HEK293T (cell line): Measurements from ENCODE around the gene MOK.

Experiments used
- ARNT ChIP-seq: fragments of 450-650 bp; IDR thresholded peaks from 2 replicates; pipeline ENCODE4 v1.6.1; 2017; ENCODE audit warnings: mild to moderate bottlenecking
- ELF4 ChIP-seq: fragments of 450-650 bp; IDR thresholded peaks from 2 replicates; pipeline ENCODE4 v1.6.1; 2017; ENCODE audit warnings: antibody characterized with exemption
- FOXA1 ChIP-seq: fragments of 450-650 bp; IDR thresholded peaks from 2 replicates; pipeline ENCODE4 v1.6.1; 2016; ENCODE audit warnings: mild to moderate bottlenecking
- FOXK2 ChIP-seq: fragments of 450-650 bp; IDR thresholded peaks from 2 replicates; pipeline ENCODE4 v1.6.1; 2016; ENCODE audit warnings: mild to moderate bottlenecking
- FOXM1 ChIP-seq: fragments of 450-650 bp; IDR thresholded peaks from 2 replicates; pipeline ENCODE4 v1.6.1; 2017; ENCODE audit warnings: mild to moderate bottlenecking, borderline replicate concordance
- HDGF ChIP-seq: fragments of 450-650 bp; IDR thresholded peaks from 2 replicates; pipeline ENCODE4 v1.6.1; 2017; ENCODE audit warnings: antibody characterized with exemption, borderline replicate concordance
- L3MBTL2 ChIP-seq: fragments of 450-650 bp; conservative IDR thresholded peaks from 2 replicates; pipeline ENCODE4 v1.6.1; 2016; ENCODE audit warnings: mild to moderate bottlenecking
- LEF1 ChIP-seq: fragments of 450-650 bp; IDR thresholded peaks from 2 replicates; pipeline ENCODE4 v1.6.1; 2017; ENCODE audit warnings: mild to moderate bottlenecking, borderline replicate concordance
- NFRKB ChIP-seq: fragments of 450-650 bp; IDR thresholded peaks from 2 replicates; pipeline ENCODE4 v1.6.1; 2016; ENCODE audit warnings: mild to moderate bottlenecking, moderate library complexity
- SP1 ChIP-seq: fragments of 450-650 bp; IDR thresholded peaks from 2 replicates; pipeline ENCODE4 v1.6.1; 2017
- SUZ12 ChIP-seq: fragments of 450-650 bp; IDR thresholded peaks from 2 replicates; pipeline ENCODE4 v1.6.1; 2016; ENCODE audit warnings: mild to moderate bottlenecking
- TARDBP ChIP-seq: fragments of 450-650 bp; IDR thresholded peaks from 2 replicates; pipeline ENCODE4 v1.6.1; 2016

DNA sequence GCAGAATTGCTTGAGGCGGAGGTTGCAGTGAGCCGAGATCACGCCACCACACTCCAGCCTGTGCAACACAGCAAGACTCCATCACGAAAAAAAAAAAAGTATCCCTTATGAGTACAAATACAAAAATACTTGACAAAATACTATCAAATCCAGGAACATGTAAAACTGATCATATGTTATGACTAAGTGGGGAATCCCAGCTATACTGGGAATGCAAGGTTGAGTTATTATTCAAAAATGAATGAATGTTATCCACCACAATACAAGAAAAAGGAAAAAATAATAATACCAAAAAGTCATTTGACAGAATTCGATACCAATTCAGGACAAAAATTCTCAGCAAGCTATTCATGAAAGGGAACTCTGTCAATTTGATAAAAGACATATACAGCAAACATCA is 32.6 kb downstream of the MOK start:
- TF ChIP-seq FOXK2 (no peak), SUZ12 (no peak), SP1 (no peak), LEF1 (no peak), TARDBP (no peak), HDGF (no peak), L3MBTL2 (no peak), FOXM1 (no peak), ARNT (no peak), FOXA1 (no peak), ELF4 (no peak), NFRKB (no peak)
